ENCODE results near the gene KHDRBS1. TPM values are rescaled to one million over a fixed set of nuclear protein-coding genes. Genes with fewer than 3 reads are reported as not detected.

The KHDRBS1 gene
- total and polyA plus RNA-seq, 9 of the 15 experiments (the other 6 are each of a cell fraction or from before 2014, with no cell fraction given), result 48.4 to 257 (median 114) TPM

DNA sequence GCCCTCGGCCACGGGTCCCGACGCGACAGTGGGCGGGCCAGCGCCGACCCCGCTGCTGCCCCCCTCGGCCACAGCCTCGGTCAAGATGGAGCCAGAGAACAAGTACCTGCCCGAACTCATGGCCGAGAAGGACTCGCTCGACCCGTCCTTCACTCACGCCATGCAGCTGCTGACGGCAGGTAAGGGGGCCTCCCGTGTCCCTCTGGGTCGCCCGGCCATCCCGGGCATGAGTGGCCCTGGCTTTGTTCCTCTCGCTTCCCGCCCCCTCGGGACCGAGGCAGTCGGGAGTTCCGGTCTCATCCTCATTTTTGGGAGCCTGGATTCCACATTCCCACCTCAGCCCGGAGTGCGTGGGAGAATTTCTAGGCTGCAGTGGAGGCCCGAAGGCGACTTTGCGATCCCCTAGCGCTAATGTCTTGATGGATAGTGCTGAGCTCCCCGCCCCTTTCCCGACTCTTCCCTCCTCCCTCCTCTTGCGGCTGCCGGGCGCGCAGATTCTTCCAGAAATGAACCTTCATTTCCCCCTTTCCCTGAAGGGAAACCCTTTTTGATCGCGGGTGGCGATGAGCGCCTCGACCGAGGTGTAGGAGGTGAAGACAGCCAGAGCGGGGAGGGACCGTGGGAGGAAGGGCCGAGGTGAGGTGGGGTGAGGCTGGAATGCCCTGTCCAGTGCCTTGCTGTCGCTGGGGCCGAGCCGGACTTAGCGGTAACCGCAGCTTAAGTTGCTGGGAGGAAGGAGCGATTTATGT, 705 bp downstream of the KHDRBS1 start:
- H3K36me3 ChIP-seq (ENCODE audit: control insufficient read depth, insufficient read depth, low read length), result peaks cover 29% of the 10 kb centered on the region
- DNase-seq (ENCODE audit: extremely low read depth in 1 of 4, low spot score in 3 of 4) (peak; percentile 65 to 77 (median 70)), FAIRE-seq (peak; percentile 65), ATAC-seq (peak; percentile 65)
- under 1% methylated on average over 53 of the region's 55 CpGs for WGBS (ENCODE audit: insufficient coverage, low coverage, missing lambda C conversion rate)
- ChIA-PET CTCF (ENCODE audit: low intra/inter-chr PET ratio) (no interaction called here), POLR2A (interaction anchor here (0.5 to 2.4 kb wide), 8 partner anchors 10 to 955 kb away, joined by 3 to 15 read pairs (median 3); no protein-coding TSS in a partner anchor)
- peak overlapping the region; percentile 82 for H3K4me3 ChIP-seq
- H3K27ac ChIP-seq (ENCODE audit: extremely low read depth, low read depth, low read length), result peak overlapping the region; percentile 95
- in situ Hi-C loops (cut with MboI), result no loop called here
- H3K27me3 ChIP-seq (ENCODE audit: control insufficient read depth in 2 of 2, insufficient read depth in 2 of 2, low read length in 2 of 2), result no peaks in the 10 kb centered on the region
- peak overlapping the region; percentile 83; the same call in 1 of the 2 replicates for H2AFZ ChIP-seq (ENCODE audit: low read depth, low read length)
- peaks cover 19 to 41% of the 10 kb centered on the region in 2 experiments; a peak in 4 of 5 replicates for H3K4me1 ChIP-seq (replicated peaks in 1 of 2; ENCODE audit: control insufficient read depth in 2 of 2, insufficient read depth in 2 of 2, low read length in 2 of 2)
- peaks cover 27% of the 10 kb centered on the region for H4K20me1 ChIP-seq (replicated peaks; ENCODE audit: control insufficient read depth, insufficient read depth, low read length)
- no TSS peak for BruUV-seq (replicated peaks)
- no peaks in the 10 kb centered on the region for H3K9me3 ChIP-seq (replicated peaks; ENCODE audit: control insufficient read depth, insufficient read depth, low read depth, low read length)
- peaks cover 56% of the 10 kb centered on the region for H3K79me2 ChIP-seq (ENCODE audit: control insufficient read depth, insufficient read depth, low read length)
- peak overlapping the region; percentile 87 for H3K4me2 ChIP-seq (ENCODE audit: insufficient read depth, low read length)
- intact Hi-C loops (cut with micrococcal nuclease), result loop anchor here (5.0 to 10.0 kb wide), 2 partner anchors 37 to 170 kb away; no protein-coding TSS in a partner anchor
- no peaks in the 10 kb centered on the region for H3K9me1 ChIP-seq (ENCODE audit: control insufficient read depth, insufficient read depth, low read length)
- peak overlapping the region; percentile 96 to 98 for H3K9ac ChIP-seq (ENCODE audit: insufficient read depth in 1 of 2, low read depth in 2 of 2, low read length in 2 of 2)
- TF ChIP-seq RAD21 (CRISPR knock-in tag; conservative IDR thresholded peaks at IDR 0.05 in 1 of 2, IDR thresholded peaks at IDR 0.05 in 1 of 2) (no peak), HCFC1 (IDR thresholded peaks at IDR 0.05; ENCODE audit: low read depth, low read length) (no peak), ARID1B (IDR thresholded peaks at IDR 0.05) (peak; percentile 48), BACH1 (tag; IDR thresholded peaks at IDR 0.05) (no peak), TBP (optimal IDR thresholded peaks at IDR 0.05; ENCODE audit: low read depth, low read length) (no peak), RFX1 (IDR thresholded peaks at IDR 0.05) (no peak), NONO (IDR thresholded peaks at IDR 0.05; ENCODE audit: low read depth in 2 of 2, low read length in 1 of 2) (0 out of 4 replicates have a peak, but pooled peaks of 1 of the 2 experiments have one; percentile 1), SRSF1 (IDR thresholded peaks at IDR 0.05; ENCODE audit: low read depth, low read length) (no peak), MIER1 (IDR thresholded peaks at IDR 0.05; ENCODE audit: low read depth) (0 out of 2 replicates have a peak, but pooled peaks have one; percentile 34), CC2D1A (IDR thresholded peaks at IDR 0.05) (no peak), SMAD3 (CRISPR knock-in tag; conservative IDR thresholded peaks at IDR 0.05) (0 out of 2 replicates have a peak, but pooled peaks have one; percentile 14), ESRRA (IDR thresholded peaks at IDR 0.05; ENCODE audit: borderline replicate concordance, low read depth) (peak; percentile 72; the same call in 1 of the 2 replicates), DACH1 (IDR thresholded peaks at IDR 0.05; ENCODE audit: partially characterized antibody) (no peak), ZNF445 (CRISPR knock-in tag; IDR thresholded peaks at IDR 0.05; ENCODE audit: low read depth) (no peak)
- TF ChIP-seq, protein P1, sequence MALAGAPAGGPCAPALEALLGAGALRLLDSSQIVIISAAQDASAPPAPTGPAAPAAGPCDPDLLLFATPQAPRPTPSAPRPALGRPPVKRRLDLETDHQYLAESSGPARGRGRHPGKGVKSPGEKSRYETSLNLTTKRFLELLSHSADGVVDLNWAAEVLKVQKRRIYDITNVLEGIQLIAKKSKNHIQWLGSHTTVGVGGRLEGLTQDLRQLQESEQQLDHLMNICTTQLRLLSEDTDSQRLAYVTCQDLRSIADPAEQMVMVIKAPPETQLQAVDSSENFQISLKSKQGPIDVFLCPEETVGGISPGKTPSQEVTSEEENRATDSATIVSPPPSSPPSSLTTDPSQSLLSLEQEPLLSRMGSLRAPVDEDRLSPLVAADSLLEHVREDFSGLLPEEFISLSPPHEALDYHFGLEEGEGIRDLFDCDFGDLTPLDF (CRISPR knock-in tag; IDR thresholded peaks at IDR 0.05), result no peak
- TF ChIP-seq, protein P2, sequence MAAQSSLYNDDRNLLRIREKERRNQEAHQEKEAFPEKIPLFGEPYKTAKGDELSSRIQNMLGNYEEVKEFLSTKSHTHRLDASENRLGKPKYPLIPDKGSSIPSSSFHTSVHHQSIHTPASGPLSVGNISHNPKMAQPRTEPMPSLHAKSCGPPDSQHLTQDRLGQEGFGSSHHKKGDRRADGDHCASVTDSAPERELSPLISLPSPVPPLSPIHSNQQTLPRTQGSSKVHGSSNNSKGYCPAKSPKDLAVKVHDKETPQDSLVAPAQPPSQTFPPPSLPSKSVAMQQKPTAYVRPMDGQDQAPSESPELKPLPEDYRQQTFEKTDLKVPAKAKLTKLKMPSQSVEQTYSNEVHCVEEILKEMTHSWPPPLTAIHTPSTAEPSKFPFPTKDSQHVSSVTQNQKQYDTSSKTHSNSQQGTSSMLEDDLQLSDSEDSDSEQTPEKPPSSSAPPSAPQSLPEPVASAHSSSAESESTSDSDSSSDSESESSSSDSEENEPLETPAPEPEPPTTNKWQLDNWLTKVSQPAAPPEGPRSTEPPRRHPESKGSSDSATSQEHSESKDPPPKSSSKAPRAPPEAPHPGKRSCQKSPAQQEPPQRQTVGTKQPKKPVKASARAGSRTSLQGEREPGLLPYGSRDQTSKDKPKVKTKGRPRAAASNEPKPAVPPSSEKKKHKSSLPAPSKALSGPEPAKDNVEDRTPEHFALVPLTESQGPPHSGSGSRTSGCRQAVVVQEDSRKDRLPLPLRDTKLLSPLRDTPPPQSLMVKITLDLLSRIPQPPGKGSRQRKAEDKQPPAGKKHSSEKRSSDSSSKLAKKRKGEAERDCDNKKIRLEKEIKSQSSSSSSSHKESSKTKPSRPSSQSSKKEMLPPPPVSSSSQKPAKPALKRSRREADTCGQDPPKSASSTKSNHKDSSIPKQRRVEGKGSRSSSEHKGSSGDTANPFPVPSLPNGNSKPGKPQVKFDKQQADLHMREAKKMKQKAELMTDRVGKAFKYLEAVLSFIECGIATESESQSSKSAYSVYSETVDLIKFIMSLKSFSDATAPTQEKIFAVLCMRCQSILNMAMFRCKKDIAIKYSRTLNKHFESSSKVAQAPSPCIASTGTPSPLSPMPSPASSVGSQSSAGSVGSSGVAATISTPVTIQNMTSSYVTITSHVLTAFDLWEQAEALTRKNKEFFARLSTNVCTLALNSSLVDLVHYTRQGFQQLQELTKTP (IDR thresholded peaks at IDR 0.05; ENCODE audit: low read depth in 1 of 2, partially characterized antibody in 2 of 2), result peak in 1 of 2 experiments; percentile 63

Measured in K562 (cell line).